ENCODE measurements around the gene SLCO3A1.

Gene SLCO3A1

DNA sequence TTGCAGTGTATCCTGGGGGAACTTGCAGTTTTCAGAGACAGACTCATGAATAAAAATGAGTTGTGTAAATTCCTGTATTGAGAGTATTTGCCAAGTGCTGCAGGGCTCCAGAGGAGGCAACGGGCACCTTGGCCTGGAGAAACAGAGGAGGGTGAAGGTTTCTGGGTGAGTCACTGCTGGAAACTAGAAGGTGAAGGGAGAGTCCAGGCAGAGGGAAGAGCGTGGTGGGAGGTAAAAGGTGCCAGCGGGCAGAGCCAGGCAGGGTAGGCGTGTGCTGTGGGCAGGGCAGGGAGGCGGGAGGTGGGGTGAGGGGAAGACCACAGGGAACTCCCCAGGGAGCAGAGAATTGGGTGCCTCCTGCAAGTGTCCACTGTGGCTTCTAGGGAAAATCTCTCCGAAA is 120.8 kb downstream of the SLCO3A1 start:
- no peak overlapping the region for H2BK120ac ChIP-seq (ENCODE audit: low read depth, low read length)
- no peak overlapping the region for H4K8ac ChIP-seq (ENCODE audit: low read depth, low read length)
- no peaks in the 10 kb centered on the region for H3K79me1 ChIP-seq (ENCODE audit: low read length)
- no peak overlapping the region for H2AK5ac ChIP-seq (ENCODE audit: low read length)
- H3K23ac ChIP-seq (ENCODE audit: low read length) = no peak overlapping the region
- H2BK15ac ChIP-seq (replicated peaks; ENCODE audit: low read depth) = no peak overlapping the region
- H3K4me2 ChIP-seq (ENCODE audit: low read length) = no peak overlapping the region
- H3K56ac ChIP-seq (ENCODE audit: low read length) = no peak overlapping the region
- no peaks in the 10 kb centered on the region for H3K27me3 ChIP-seq (ENCODE audit: insufficient read depth, low read length, poor library complexity)
- no CpG with 5 or more reads among the region's 6 CpGs for WGBS (ENCODE audit: extremely low coverage, insufficient coverage, low lambda C conversion rate)
- no peak overlapping the region for H4K5ac ChIP-seq (ENCODE audit: low read length)
- H3K18ac ChIP-seq (ENCODE audit: low read length) = no peak overlapping the region
- no peaks in the 10 kb centered on the region for H3K4me1 ChIP-seq (ENCODE audit: control insufficient read depth, low read depth, low read length)
- DNase-seq = no peak
- no peak overlapping the region for H3K4ac ChIP-seq (ENCODE audit: low read depth, low read length)
- H3K9ac ChIP-seq (ENCODE audit: low read length) = no peak overlapping the region
- H3K27ac ChIP-seq (ENCODE audit: low read depth, low read length) = no peak overlapping the region
- H3K79me2 ChIP-seq (ENCODE audit: control insufficient read depth, insufficient read depth, low read length) = no peaks in the 10 kb centered on the region
- no peak overlapping the region for H2BK5ac ChIP-seq (ENCODE audit: low read length)
- no peaks in the 10 kb centered on the region for H3K36me3 ChIP-seq (ENCODE audit: control insufficient read depth, insufficient read depth, low read length)
- no peak overlapping the region for H3K4me3 ChIP-seq (ENCODE audit: low read length)

- Histone ChIP-seq H3K36me3 (ENCODE audit: control insufficient read depth, insufficient read depth, low read length) (no peaks in the 10 kb centered on the region), H2BK120ac (ENCODE audit: low read depth, low read length) (no peak overlapping the region), H3K9ac (ENCODE audit: low read length) (no peak overlapping the region), H2BK15ac (replicated peaks; ENCODE audit: low read depth) (no peak overlapping the region), H3K23ac (ENCODE audit: low read length) (no peak overlapping the region), H3K56ac (ENCODE audit: low read length) (no peak overlapping the region), H4K8ac (ENCODE audit: low read depth, low read length) (no peak overlapping the region), H3K4me3 (ENCODE audit: low read length) (no peak overlapping the region), H3K79me1 (ENCODE audit: low read length) (no peaks in the 10 kb centered on the region), H4K5ac (ENCODE audit: low read length) (no peak overlapping the region), H3K27ac (ENCODE audit: low read depth, low read length) (no peak overlapping the region), H3K27me3 (ENCODE audit: insufficient read depth, low read length, poor library complexity) (no peaks in the 10 kb centered on the region), H2AK5ac (ENCODE audit: low read length) (no peak overlapping the region), H3K79me2 (ENCODE audit: control insufficient read depth, insufficient read depth, low read length) (no peaks in the 10 kb centered on the region), H3K4ac (ENCODE audit: low read depth, low read length) (no peak overlapping the region), H3K4me2 (ENCODE audit: low read length) (no peak overlapping the region), H3K18ac (ENCODE audit: low read length) (no peak overlapping the region), H2BK5ac (ENCODE audit: low read length) (no peak overlapping the region), H3K4me1 (ENCODE audit: control insufficient read depth, low read depth, low read length) (no peaks in the 10 kb centered on the region)
- no CpG with 5 or more reads among the region's 7 CpGs for WGBS (ENCODE audit: extremely low coverage, insufficient coverage, low lambda C conversion rate)
- DNase-seq = peak; percentile 35
These were observed 121.9 kb downstream of the SLCO3A1 start for GRCh38 chr15:91975241-91975978.

DNA sequence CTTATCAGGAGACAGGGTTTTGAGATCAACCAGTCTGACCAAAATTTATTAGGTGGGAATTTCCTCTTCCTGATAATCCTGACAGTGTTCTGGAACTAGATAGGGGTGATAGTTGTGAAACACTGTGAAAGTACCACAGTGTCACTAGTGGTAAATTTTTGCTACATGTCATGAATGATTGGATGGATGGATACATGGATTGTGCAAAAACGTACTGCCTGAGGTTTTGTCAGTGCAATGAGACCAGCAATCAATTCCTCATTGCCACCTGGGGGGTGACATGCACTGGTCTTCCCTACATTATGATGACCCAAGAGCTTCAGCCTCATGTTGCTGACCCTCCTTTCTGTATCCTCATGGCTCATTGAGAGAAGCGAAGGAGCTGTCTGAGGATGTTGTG is 123.5 kb downstream of the SLCO3A1 start:
- H3K36me3 ChIP-seq (ENCODE audit: control insufficient read depth, insufficient read depth, low read length) = no peaks in the 10 kb centered on the region
- H4K8ac ChIP-seq (ENCODE audit: low read depth, low read length) = no peak overlapping the region
- no peak overlapping the region for H3K56ac ChIP-seq (ENCODE audit: low read length)
- H2BK5ac ChIP-seq (ENCODE audit: low read length) = no peak overlapping the region
- no peaks in the 10 kb centered on the region for H3K79me2 ChIP-seq (ENCODE audit: control insufficient read depth, insufficient read depth, low read length)
- no peak overlapping the region for H3K4ac ChIP-seq (ENCODE audit: low read depth, low read length)
- no peak overlapping the region for H2BK120ac ChIP-seq (ENCODE audit: low read depth, low read length)
- no peak overlapping the region for H2AK5ac ChIP-seq (ENCODE audit: low read length)
- H3K27me3 ChIP-seq (ENCODE audit: insufficient read depth, low read length, poor library complexity) = no peaks in the 10 kb centered on the region
- H3K23ac ChIP-seq (ENCODE audit: low read length) = no peak overlapping the region
- H3K4me2 ChIP-seq (ENCODE audit: low read length) = no peak overlapping the region
- H3K27ac ChIP-seq (ENCODE audit: low read depth, low read length) = no peak overlapping the region
- H3K4me3 ChIP-seq (ENCODE audit: low read length) = no peak overlapping the region
- no peak overlapping the region for H3K9ac ChIP-seq (ENCODE audit: low read length)
- no peak overlapping the region for H2BK15ac ChIP-seq (replicated peaks; ENCODE audit: low read depth)
- no peaks in the 10 kb centered on the region for H3K79me1 ChIP-seq (ENCODE audit: low read length)
- no peak for DNase-seq
- H3K18ac ChIP-seq (ENCODE audit: low read length) = no peak overlapping the region
- no peak overlapping the region for H4K5ac ChIP-seq (ENCODE audit: low read length)
- WGBS (ENCODE audit: extremely low coverage, insufficient coverage, low lambda C conversion rate) = no CpG with 5 or more reads among the region's 2 CpGs
- H3K4me1 ChIP-seq (ENCODE audit: control insufficient read depth, low read depth, low read length) = no peaks in the 10 kb centered on the region

GRCh38 chr15:91980502-91981267 is 127.2 kb downstream of the SLCO3A1 start:
- Histone ChIP-seq H2BK120ac (ENCODE audit: low read depth, low read length) (no peak overlapping the region), H3K36me3 (ENCODE audit: control insufficient read depth, insufficient read depth, low read length) (no peaks in the 10 kb centered on the region), H3K9ac (ENCODE audit: low read length) (no peak overlapping the region), H3K79me1 (ENCODE audit: low read length) (no peaks in the 10 kb centered on the region), H2BK15ac (replicated peaks; ENCODE audit: low read depth) (no peak overlapping the region), H3K18ac (ENCODE audit: low read length) (no peak overlapping the region), H3K4me2 (ENCODE audit: low read length) (no peak overlapping the region), H3K56ac (ENCODE audit: low read length) (no peak overlapping the region), H2AK5ac (ENCODE audit: low read length) (no peak overlapping the region), H4K8ac (ENCODE audit: low read depth, low read length) (no peak overlapping the region), H3K4me3 (ENCODE audit: low read length) (no peak overlapping the region), H3K4me1 (ENCODE audit: control insufficient read depth, low read depth, low read length) (no peaks in the 10 kb centered on the region), H3K27ac (ENCODE audit: low read depth, low read length) (no peak overlapping the region), H3K79me2 (ENCODE audit: control insufficient read depth, insufficient read depth, low read length) (no peaks in the 10 kb centered on the region), H2BK5ac (ENCODE audit: low read length) (no peak overlapping the region), H3K23ac (ENCODE audit: low read length) (no peak overlapping the region), H3K27me3 (ENCODE audit: insufficient read depth, low read length, poor library complexity) (no peaks in the 10 kb centered on the region), H3K4ac (ENCODE audit: low read depth, low read length) (no peak overlapping the region), H4K5ac (ENCODE audit: low read length) (no peak overlapping the region)
- WGBS (ENCODE audit: extremely low coverage, insufficient coverage, low lambda C conversion rate) = no CpG with 5 or more reads among the region's 9 CpGs
- DNase-seq = no peak

DNA sequence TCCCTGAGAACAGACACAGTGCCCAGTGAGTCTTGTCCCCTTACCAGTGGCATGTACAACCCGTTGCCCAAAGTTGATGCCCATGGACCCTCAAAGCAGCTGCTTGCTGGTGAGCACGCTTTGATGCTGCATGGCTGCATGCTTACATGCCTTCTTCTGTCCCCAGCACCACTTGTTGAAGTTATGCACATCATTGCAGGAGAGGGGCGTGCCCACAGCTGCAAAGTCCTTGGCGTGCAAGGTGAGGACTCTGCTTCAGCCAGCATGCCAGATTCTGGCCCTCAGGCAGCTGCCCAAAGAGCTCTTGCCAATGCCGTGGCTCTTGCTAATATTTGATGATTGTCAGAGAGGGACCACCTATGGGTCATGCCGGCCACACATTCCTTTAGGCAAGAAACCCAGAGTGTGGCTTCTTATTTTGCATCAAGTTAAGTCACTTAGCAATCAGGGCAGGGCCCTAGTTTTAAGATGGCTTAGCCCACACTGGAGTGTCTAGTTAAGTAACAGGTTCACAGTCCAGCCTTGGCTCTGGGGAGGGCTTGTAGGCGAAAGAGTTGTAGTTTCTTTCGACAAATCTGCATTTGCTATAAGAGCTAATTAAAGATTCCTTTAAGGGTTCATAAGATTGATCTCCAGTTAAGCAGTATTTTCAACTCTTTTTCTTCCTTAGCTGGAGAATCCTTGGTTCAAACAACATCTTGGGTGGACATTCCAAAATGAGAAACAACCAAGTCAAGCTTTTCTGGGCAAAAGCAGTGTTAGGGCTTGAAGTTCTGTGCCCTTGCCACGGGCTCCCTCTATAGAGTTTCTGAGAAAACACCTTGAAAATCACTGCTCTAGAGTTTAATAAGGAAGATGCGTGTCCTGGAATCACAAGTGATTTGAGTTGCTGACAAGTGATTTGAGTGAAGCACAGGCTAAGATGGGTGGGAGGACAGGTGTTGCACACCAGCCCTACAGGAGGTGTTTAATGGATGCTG is 128.6 kb downstream of the SLCO3A1 start:
- no peak overlapping the region for H3K9ac ChIP-seq (ENCODE audit: low read length)
- H3K79me2 ChIP-seq (ENCODE audit: control insufficient read depth, insufficient read depth, low read length) = no peaks in the 10 kb centered on the region
- no peak overlapping the region for H4K5ac ChIP-seq (ENCODE audit: low read length)
- H3K27ac ChIP-seq (ENCODE audit: low read depth, low read length) = no peak overlapping the region
- no peaks in the 10 kb centered on the region for H3K36me3 ChIP-seq (ENCODE audit: control insufficient read depth, insufficient read depth, low read length)
- H3K79me1 ChIP-seq (ENCODE audit: low read length) = no peaks in the 10 kb centered on the region
- no CpG with 5 or more reads among the region's 10 CpGs for WGBS (ENCODE audit: extremely low coverage, insufficient coverage, low lambda C conversion rate)
- no peak overlapping the region for H3K4ac ChIP-seq (ENCODE audit: low read depth, low read length)
- H2BK15ac ChIP-seq (replicated peaks; ENCODE audit: low read depth) = no peak overlapping the region
- H3K4me2 ChIP-seq (ENCODE audit: low read length) = no peak overlapping the region
- no peak overlapping the region for H2AK5ac ChIP-seq (ENCODE audit: low read length)
- no peak overlapping the region for H2BK120ac ChIP-seq (ENCODE audit: low read depth, low read length)
- H3K27me3 ChIP-seq (ENCODE audit: insufficient read depth, low read length, poor library complexity) = no peaks in the 10 kb centered on the region
- no peak overlapping the region for H4K8ac ChIP-seq (ENCODE audit: low read depth, low read length)
- H3K18ac ChIP-seq (ENCODE audit: low read length) = no peak overlapping the region
- H3K23ac ChIP-seq (ENCODE audit: low read length) = no peak overlapping the region
- H3K56ac ChIP-seq (ENCODE audit: low read length) = no peak overlapping the region
- no peak overlapping the region for H2BK5ac ChIP-seq (ENCODE audit: low read length)
- H3K4me3 ChIP-seq (ENCODE audit: low read length) = no peak overlapping the region
- H3K4me1 ChIP-seq (ENCODE audit: control insufficient read depth, low read depth, low read length) = no peaks in the 10 kb centered on the region
- DNase-seq = no peak
